Measurements from ENCODE around the gene TRMT13.
A peak's percentile ranks its signal among the peaks of the same experiment; 100 is the strongest.

The TRMT13 gene, protein sequence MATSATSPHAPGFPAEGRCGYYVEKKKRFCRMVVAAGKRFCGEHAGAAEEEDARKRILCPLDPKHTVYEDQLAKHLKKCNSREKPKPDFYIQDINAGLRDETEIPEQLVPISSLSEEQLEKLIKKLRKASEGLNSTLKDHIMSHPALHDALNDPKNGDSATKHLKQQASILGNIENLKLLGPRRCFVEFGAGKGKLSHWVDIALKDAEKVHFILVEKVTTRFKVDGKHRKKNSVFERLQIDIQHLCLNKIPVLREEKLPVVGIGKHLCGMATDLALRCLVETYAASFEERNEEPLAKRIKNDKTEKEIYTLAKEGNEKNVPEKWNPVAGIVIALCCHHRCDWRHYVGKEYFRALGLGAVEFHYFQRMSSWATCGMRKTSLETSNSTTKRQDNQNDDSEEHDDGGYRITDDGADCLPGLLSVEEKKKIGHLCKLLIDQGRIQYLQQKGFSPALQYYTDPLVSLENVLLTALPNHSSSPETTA

GRCh38 chr1:100132566-100133477 is at the start of gene TRMT13, which contains the start of gene SASS6:
Gene TRMT13, plus strand, starts transcription at chr1:100133163. Its CDS starts 6 bp downstream, at chr1:100133169.
Gene SASS6, minus strand, starts transcription at chr1:100132930. Its CDS starts 116 bp downstream, at chr1:100132814.
- DNase-seq (ENCODE audit: low read depth in 2 of 2): peak; percentile 97 to 98

- DNase-seq (ENCODE audit: low read depth in 2 of 2): no peak
Observed at GRCh38 chr1:100087396-100087795, 45.6 kb upstream of the TRMT13 start.

GRCh38 chr1:100089082-100089481 is 43.9 kb upstream of the TRMT13 start:
- no peak for DNase-seq (ENCODE audit: low read depth in 2 of 2)

- DNase-seq (ENCODE audit: low read depth in 2 of 2): no peak
Observed at GRCh38 chr1:100090471-100090870, 42.5 kb upstream of the TRMT13 start.

DNA sequence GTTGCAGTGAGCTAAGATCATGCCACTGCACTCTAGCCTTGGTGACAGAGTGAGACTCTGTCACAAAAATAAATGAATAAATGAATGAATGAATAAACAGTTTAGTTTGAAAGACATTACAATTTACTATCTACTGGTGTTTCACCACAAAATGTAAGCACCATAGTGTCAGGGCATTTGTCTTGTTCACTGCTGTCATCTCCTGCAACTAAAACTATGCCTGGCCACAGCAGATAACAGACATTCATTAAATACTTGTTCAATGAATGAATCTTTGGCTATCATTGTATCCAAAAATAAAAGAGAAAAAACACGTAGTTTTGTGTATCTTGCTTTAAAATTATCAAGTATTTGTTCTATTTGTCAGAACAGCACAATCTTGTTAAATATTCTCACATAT is 32.8 kb upstream of the TRMT13 start:
- DNase-seq (ENCODE audit: low read depth in 2 of 2): peak; percentile 7 to 9

DNA sequence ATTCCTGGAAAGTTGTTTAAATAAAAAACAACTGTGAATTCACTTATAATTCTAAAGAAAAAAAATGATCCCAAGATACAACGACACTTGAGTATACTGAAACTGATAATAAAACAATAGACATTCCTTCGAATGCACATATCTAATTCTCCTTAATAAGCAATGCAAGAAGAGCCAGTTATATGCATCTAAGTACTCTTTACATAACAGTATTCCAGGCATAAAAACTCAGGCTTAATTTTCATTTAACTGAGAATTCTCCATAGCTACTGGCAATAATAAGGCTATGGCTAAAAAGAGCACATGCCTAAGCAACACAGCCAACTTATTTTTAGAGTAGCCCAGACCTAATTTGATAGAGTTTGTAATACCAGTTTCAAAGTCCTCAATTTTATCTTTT is 31.4 kb upstream of the TRMT13 start:
- no peak for DNase-seq (ENCODE audit: low read depth in 2 of 2)

DNA sequence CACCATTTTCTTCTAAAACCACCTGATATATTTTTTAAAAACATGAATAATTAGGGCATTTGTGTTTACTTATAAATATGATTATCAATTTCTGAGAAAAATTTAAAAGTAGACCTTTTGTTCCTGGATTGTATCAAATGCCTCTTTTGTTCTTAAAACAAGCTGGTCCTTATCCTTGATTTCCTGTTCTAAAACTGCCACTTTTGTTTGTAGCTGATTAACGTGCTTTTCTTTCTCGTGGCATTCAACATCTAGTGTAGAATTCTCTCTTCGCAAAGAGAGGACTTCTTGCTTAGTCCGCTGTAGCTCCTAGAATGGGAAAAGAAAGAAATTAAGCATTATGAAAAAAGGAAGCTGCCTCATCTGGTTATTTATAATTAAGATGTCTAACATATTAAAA is 25.3 kb upstream of the TRMT13 start:
- DNase-seq (ENCODE audit: low read depth in 2 of 2): no peak

GRCh38 chr1:100109554-100110066 is 23.4 kb upstream of the TRMT13 start:
- no peak for DNase-seq (ENCODE audit: low read depth in 2 of 2)

GRCh38 chr1:100115524-100115923 is 17.4 kb upstream of the TRMT13 start:
- no peak for DNase-seq (ENCODE audit: low read depth in 2 of 2)

DNA sequence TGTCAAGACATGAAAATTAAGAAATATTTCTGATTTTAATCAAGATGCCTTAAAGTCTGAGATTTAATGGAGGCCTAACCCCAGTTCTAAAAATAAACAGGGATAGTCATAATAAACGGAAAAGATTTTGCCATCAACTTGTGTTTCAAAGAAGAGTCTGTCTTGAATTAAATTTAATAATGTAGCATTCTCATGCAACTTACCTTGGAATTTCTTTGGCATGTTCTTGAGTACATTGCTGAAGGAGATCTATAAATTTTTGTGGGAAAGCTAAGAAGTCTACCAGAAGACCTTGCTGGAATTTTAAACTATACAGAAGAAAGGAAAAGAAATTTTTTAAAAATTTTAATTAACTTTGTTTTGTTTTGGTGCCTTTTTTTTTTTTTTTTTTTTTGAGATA is 10.8 kb upstream of the TRMT13 start:
- DNase-seq (ENCODE audit: low read depth in 2 of 2): peak in 1 of 2 experiments; percentile 11

GRCh38 chr1:100127226-100127625 is 5.7 kb upstream of the TRMT13 start:
- DNase-seq (ENCODE audit: low read depth in 2 of 2): no peak

GRCh38 chr1:100130552-100131077 is 2.3 kb upstream of the TRMT13 start:
- DNase-seq (ENCODE audit: low read depth in 2 of 2): no peak

GRCh38 chr1:100131623-100132022 is 1.3 kb upstream of the TRMT13 start:
- no peak for DNase-seq (ENCODE audit: low read depth in 2 of 2)

DNA sequence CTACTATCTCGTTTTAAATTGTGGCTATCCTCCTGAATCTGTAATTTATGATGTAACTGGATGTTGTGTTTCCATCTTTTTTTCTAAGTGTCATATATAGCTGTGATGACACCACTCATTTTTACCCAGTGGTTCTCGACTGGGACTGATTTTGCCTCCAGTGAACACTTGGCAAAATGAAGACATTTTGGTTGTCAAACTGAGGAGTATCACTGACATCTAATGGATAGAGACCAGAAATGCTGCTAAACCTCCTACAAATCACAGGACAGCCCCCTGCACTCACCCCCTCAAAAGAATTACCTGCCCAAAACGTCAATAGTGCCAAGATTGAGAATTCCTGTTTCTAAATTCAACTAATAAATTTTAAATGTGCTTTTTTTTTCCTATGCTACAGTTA is 1.9 kb downstream of the TRMT13 start:
- DNase-seq (ENCODE audit: low read depth in 2 of 2): no peak

- no peak for DNase-seq (ENCODE audit: low read depth in 2 of 2)
Observed at GRCh38 chr1:100137602-100138001, 4.6 kb downstream of the TRMT13 start.

DNA sequence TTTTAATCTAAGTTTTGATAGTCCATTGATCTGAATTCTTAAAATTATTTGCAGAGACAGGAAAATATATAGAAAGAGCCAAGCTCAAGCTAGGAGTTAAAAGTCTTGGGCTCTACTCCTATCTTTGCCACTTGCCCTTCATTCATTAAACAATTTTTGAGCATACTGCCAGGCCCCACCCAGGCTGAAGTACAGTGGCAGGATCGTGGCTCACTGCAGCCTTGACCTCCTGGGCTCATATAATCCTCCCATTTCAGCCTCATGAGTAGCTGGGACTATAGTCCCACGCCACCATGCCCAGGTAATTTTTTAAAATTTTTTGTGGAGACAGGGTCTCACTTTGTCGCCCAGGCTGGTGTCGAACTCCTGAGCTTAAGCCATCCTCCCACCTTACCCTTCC is 8.2 kb downstream of the TRMT13 start:
- DNase-seq (ENCODE audit: low read depth in 2 of 2): no peak

- DNase-seq (ENCODE audit: low read depth in 2 of 2): no peak
Observed at GRCh38 chr1:100142343-100142742, 9.4 kb downstream of the TRMT13 start.

DNA sequence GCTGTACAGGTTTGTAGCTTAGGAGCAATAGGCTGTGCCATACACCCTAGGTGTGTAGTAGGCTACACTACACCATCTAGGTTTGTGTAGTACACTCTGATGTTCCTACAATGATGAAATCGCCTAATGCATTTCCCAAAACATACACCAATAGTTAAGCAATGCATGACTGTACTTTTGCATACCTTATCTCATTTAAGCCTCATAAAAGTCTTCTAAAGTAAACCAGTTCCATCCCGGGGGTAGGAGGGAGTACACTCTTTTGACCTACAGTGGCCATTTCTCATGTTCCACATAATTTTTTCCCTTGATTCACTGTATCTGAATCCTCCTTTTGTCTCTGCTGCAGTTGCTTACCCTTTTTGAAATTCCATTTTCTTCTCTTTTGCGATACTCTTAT is 12.2 kb downstream of the TRMT13 start:
- DNase-seq (ENCODE audit: low read depth in 2 of 2): no peak

GRCh38 chr1:100146958-100147357 is 14.0 kb downstream of the TRMT13 start:
- no peak for DNase-seq (ENCODE audit: low read depth in 2 of 2)

- DNase-seq (ENCODE audit: low read depth in 2 of 2): no peak
Observed at GRCh38 chr1:100147875-100148274, 14.9 kb downstream of the TRMT13 start.

- no peak for DNase-seq (ENCODE audit: low read depth in 2 of 2)
Observed at GRCh38 chr1:100151679-100152078, 18.7 kb downstream of the TRMT13 start.

- no peak for DNase-seq (ENCODE audit: low read depth in 2 of 2)
Observed at GRCh38 chr1:100152271-100152670, 19.3 kb downstream of the TRMT13 start.

Measured in fibroblast of skin of left quadriceps (primary cell).